ENCODE measurements around the gene MRPS15. TPM values are rescaled to one million over a fixed set of nuclear protein-coding genes. Genes with fewer than 3 reads are reported as not detected.

The MRPS15 gene
- polyA plus RNA-seq, 2 donors = 106 to 143 TPM

- H3K36me3 ChIP-seq (ENCODE audit: control insufficient read depth in 2 of 2, insufficient read depth in 2 of 2, low read length in 1 of 2) = peaks cover 2 to 8% of the 10 kb centered on the region in 2 donors
- WGBS, 2 donors = 31 to 33% methylated on average over 18 of the region's 18 CpGs
- peaks cover 0 to 3% of the 10 kb centered on the region in 2 donors for H3K4me1 ChIP-seq (ENCODE audit: control insufficient read depth in 2 of 2, insufficient read depth in 2 of 2, low read length in 1 of 2)
- peak overlapping the region; percentile 66 to 78 for H3K4me3 ChIP-seq (ENCODE audit: low read depth in 1 of 2, low read length in 2 of 2)
- no peaks in the 10 kb centered on the region for H3K27me3 ChIP-seq (ENCODE audit: control insufficient read depth in 1 of 2, insufficient read depth in 2 of 2, low read length in 2 of 2)
- peak overlapping the region; percentile 98 to 99 for H3K27ac ChIP-seq (ENCODE audit: low read depth in 2 of 2, low read length in 1 of 2)
- no peaks in the 10 kb centered on the region for H3K9me3 ChIP-seq (ENCODE audit: control insufficient read depth in 2 of 2, insufficient read depth in 1 of 2, low read depth in 1 of 2, low read length in 1 of 2)
Measured at GRCh38 chr1:36450919-36451305, 13.3 kb downstream of the MRPS15 start.

GRCh38 chr1:36450270-36450918, 13.8 kb downstream of the MRPS15 start, which contains the start of gene OSCP1:
Gene OSCP1, minus strand, starts transcription at chr1:36450451. Its CDS starts 82 bp downstream, at chr1:36450369.
- H3K4me1 ChIP-seq (ENCODE audit: control insufficient read depth in 2 of 2, insufficient read depth in 2 of 2, low read length in 1 of 2) = peaks cover 0 to 3% of the 10 kb centered on the region in 2 donors
- no peaks in the 10 kb centered on the region for H3K9me3 ChIP-seq (ENCODE audit: control insufficient read depth in 2 of 2, insufficient read depth in 1 of 2, low read depth in 1 of 2, low read length in 1 of 2)
- 0 to 1% methylated on average over 48 of the region's 48 CpGs for WGBS, 2 donors
- H3K27me3 ChIP-seq (ENCODE audit: control insufficient read depth in 1 of 2, insufficient read depth in 2 of 2, low read length in 2 of 2) = no peaks in the 10 kb centered on the region
- H3K4me3 ChIP-seq (ENCODE audit: low read depth in 1 of 2, low read length in 2 of 2) = peak within 1 kb of the TSS; percentile 66 to 78
- H3K36me3 ChIP-seq (ENCODE audit: control insufficient read depth in 2 of 2, insufficient read depth in 2 of 2, low read length in 1 of 2) = peaks cover 0 to 6% of the 10 kb centered on the region in 2 donors
- H3K27ac ChIP-seq (ENCODE audit: low read depth in 2 of 2, low read length in 1 of 2) = peak within 1 kb of the TSS; percentile 98 to 99

- Histone ChIP-seq H3K4me3 (ENCODE audit: low read depth in 1 of 2, low read length in 2 of 2) (no peak overlapping the region), H3K4me1 (ENCODE audit: control insufficient read depth in 2 of 2, insufficient read depth in 2 of 2, low read length in 1 of 2) (peaks cover 0 to 3% of the 10 kb centered on the region in 2 donors), H3K9me3 (ENCODE audit: control insufficient read depth in 2 of 2, insufficient read depth in 1 of 2, low read depth in 1 of 2, low read length in 1 of 2) (no peaks in the 10 kb centered on the region), H3K27ac (ENCODE audit: low read depth in 2 of 2, low read length in 1 of 2) (no peak overlapping the region), H3K36me3 (ENCODE audit: control insufficient read depth in 2 of 2, insufficient read depth in 2 of 2, low read length in 1 of 2) (no peaks in the 10 kb centered on the region), H3K27me3 (ENCODE audit: control insufficient read depth in 1 of 2, insufficient read depth in 2 of 2, low read length in 2 of 2) (no peaks in the 10 kb centered on the region)
- WGBS, 2 donors = 63 to 64% methylated on average over 4 of the region's 4 CpGs
Measured at GRCh38 chr1:36448530-36449056, 15.6 kb downstream of the MRPS15 start.

- no peaks in the 10 kb centered on the region for H3K9me3 ChIP-seq (ENCODE audit: control insufficient read depth in 2 of 2, insufficient read depth in 1 of 2, low read depth in 1 of 2, low read length in 1 of 2)
- H3K27me3 ChIP-seq (ENCODE audit: control insufficient read depth in 1 of 2, insufficient read depth in 2 of 2, low read length in 2 of 2) = no peaks in the 10 kb centered on the region
- H3K4me3 ChIP-seq (ENCODE audit: low read depth in 1 of 2, low read length in 2 of 2) = no peak overlapping the region
- H3K4me1 ChIP-seq (ENCODE audit: control insufficient read depth in 2 of 2, insufficient read depth in 2 of 2, low read length in 1 of 2) = peaks cover 0 to 3% of the 10 kb centered on the region in 2 donors
- no peak overlapping the region for H3K27ac ChIP-seq (ENCODE audit: low read depth in 2 of 2, low read length in 1 of 2)
- H3K36me3 ChIP-seq (ENCODE audit: control insufficient read depth in 2 of 2, insufficient read depth in 2 of 2, low read length in 1 of 2) = no peaks in the 10 kb centered on the region
Measured at GRCh38 chr1:36447450-36447849, 16.7 kb downstream of the MRPS15 start.

GRCh38 chr1:36446746-36447145, 17.4 kb downstream of the MRPS15 start:
- Histone ChIP-seq H3K27ac (ENCODE audit: low read depth in 2 of 2, low read length in 1 of 2) (no peak overlapping the region), H3K9me3 (ENCODE audit: control insufficient read depth in 2 of 2, insufficient read depth in 1 of 2, low read depth in 1 of 2, low read length in 1 of 2) (no peaks in the 10 kb centered on the region), H3K27me3 (ENCODE audit: control insufficient read depth in 1 of 2, insufficient read depth in 2 of 2, low read length in 2 of 2) (no peaks in the 10 kb centered on the region), H3K36me3 (ENCODE audit: control insufficient read depth in 2 of 2, insufficient read depth in 2 of 2, low read length in 1 of 2) (no peaks in the 10 kb centered on the region), H3K4me1 (ENCODE audit: control insufficient read depth in 2 of 2, insufficient read depth in 2 of 2, low read length in 1 of 2) (peaks cover 0 to 3% of the 10 kb centered on the region in 2 donors), H3K4me3 (ENCODE audit: low read depth in 1 of 2, low read length in 2 of 2) (no peak overlapping the region)
- WGBS, 2 donors = 72 to 76% methylated on average over 5 of the region's 5 CpGs

- no peak overlapping the region for H3K4me3 ChIP-seq (ENCODE audit: low read depth in 1 of 2, low read length in 2 of 2)
- no peaks in the 10 kb centered on the region for H3K27me3 ChIP-seq (ENCODE audit: control insufficient read depth in 1 of 2, insufficient read depth in 2 of 2, low read length in 2 of 2)
- no peaks in the 10 kb centered on the region for H3K36me3 ChIP-seq (ENCODE audit: control insufficient read depth in 2 of 2, insufficient read depth in 2 of 2, low read length in 1 of 2)
- no peak overlapping the region for H3K27ac ChIP-seq (ENCODE audit: low read depth in 2 of 2, low read length in 1 of 2)
- 68 to 77% methylated on average over 8 of the region's 8 CpGs for WGBS, 2 donors
- no peaks in the 10 kb centered on the region for H3K9me3 ChIP-seq (ENCODE audit: control insufficient read depth in 2 of 2, insufficient read depth in 1 of 2, low read depth in 1 of 2, low read length in 1 of 2)
- peaks cover 0 to 3% of the 10 kb centered on the region in 2 donors for H3K4me1 ChIP-seq (ENCODE audit: control insufficient read depth in 2 of 2, insufficient read depth in 2 of 2, low read length in 1 of 2)
Measured at GRCh38 chr1:36446271-36446670, 17.9 kb downstream of the MRPS15 start.

- H3K4me3 ChIP-seq (ENCODE audit: low read depth in 1 of 2, low read length in 2 of 2) = no peak overlapping the region
- 71 to 74% methylated on average over 2 of the region's 2 CpGs for WGBS, 2 donors
- H3K27ac ChIP-seq (ENCODE audit: low read depth in 2 of 2, low read length in 1 of 2) = no peak overlapping the region
- H3K27me3 ChIP-seq (ENCODE audit: control insufficient read depth in 1 of 2, insufficient read depth in 2 of 2, low read length in 2 of 2) = no peaks in the 10 kb centered on the region
- H3K4me1 ChIP-seq (ENCODE audit: control insufficient read depth in 2 of 2, insufficient read depth in 2 of 2, low read length in 1 of 2) = no peaks in the 10 kb centered on the region
- no peaks in the 10 kb centered on the region for H3K9me3 ChIP-seq (ENCODE audit: control insufficient read depth in 2 of 2, insufficient read depth in 1 of 2, low read depth in 1 of 2, low read length in 1 of 2)
- H3K36me3 ChIP-seq (ENCODE audit: control insufficient read depth in 2 of 2, insufficient read depth in 2 of 2, low read length in 1 of 2) = peaks cover 0 to 3% of the 10 kb centered on the region in 2 donors
Measured at GRCh38 chr1:36443297-36443696, 20.9 kb downstream of the MRPS15 start.

GRCh38 chr1:36442337-36442736, 21.8 kb downstream of the MRPS15 start:
- WGBS, 2 donors = 86 to 88% methylated on average over 3 of the region's 3 CpGs
- H3K27ac ChIP-seq (ENCODE audit: low read depth in 2 of 2, low read length in 1 of 2) = no peak overlapping the region
- no peak overlapping the region for H3K4me3 ChIP-seq (ENCODE audit: low read depth in 1 of 2, low read length in 2 of 2)
- no peaks in the 10 kb centered on the region for H3K9me3 ChIP-seq (ENCODE audit: control insufficient read depth in 2 of 2, insufficient read depth in 1 of 2, low read depth in 1 of 2, low read length in 1 of 2)
- H3K4me1 ChIP-seq (ENCODE audit: control insufficient read depth in 2 of 2, insufficient read depth in 2 of 2, low read length in 1 of 2) = no peaks in the 10 kb centered on the region
- H3K36me3 ChIP-seq (ENCODE audit: control insufficient read depth in 2 of 2, insufficient read depth in 2 of 2, low read length in 1 of 2) = peaks cover 0 to 3% of the 10 kb centered on the region in 2 donors
- no peaks in the 10 kb centered on the region for H3K27me3 ChIP-seq (ENCODE audit: control insufficient read depth in 1 of 2, insufficient read depth in 2 of 2, low read length in 2 of 2)

- Histone ChIP-seq H3K4me3 (ENCODE audit: low read depth in 1 of 2, low read length in 2 of 2) (no peak overlapping the region), H3K27me3 (ENCODE audit: control insufficient read depth in 1 of 2, insufficient read depth in 2 of 2, low read length in 2 of 2) (no peaks in the 10 kb centered on the region), H3K4me1 (ENCODE audit: control insufficient read depth in 2 of 2, insufficient read depth in 2 of 2, low read length in 1 of 2) (no peaks in the 10 kb centered on the region), H3K27ac (ENCODE audit: low read depth in 2 of 2, low read length in 1 of 2) (no peak overlapping the region), H3K36me3 (ENCODE audit: control insufficient read depth in 2 of 2, insufficient read depth in 2 of 2, low read length in 1 of 2) (peaks cover 0 to 3% of the 10 kb centered on the region in 2 donors), H3K9me3 (ENCODE audit: control insufficient read depth in 2 of 2, insufficient read depth in 1 of 2, low read depth in 1 of 2, low read length in 1 of 2) (no peaks in the 10 kb centered on the region)
- 94 to 95% methylated on average over 3 of the region's 3 CpGs for WGBS, 2 donors
Measured at GRCh38 chr1:36440646-36441045, 23.5 kb downstream of the MRPS15 start.

- Histone ChIP-seq H3K9me3 (ENCODE audit: control insufficient read depth in 2 of 2, insufficient read depth in 1 of 2, low read depth in 1 of 2, low read length in 1 of 2) (no peaks in the 10 kb centered on the region), H3K4me3 (ENCODE audit: low read depth in 1 of 2, low read length in 2 of 2) (no peak overlapping the region), H3K27me3 (ENCODE audit: control insufficient read depth in 1 of 2, insufficient read depth in 2 of 2, low read length in 2 of 2) (no peaks in the 10 kb centered on the region), H3K4me1 (ENCODE audit: control insufficient read depth in 2 of 2, insufficient read depth in 2 of 2, low read length in 1 of 2) (no peaks in the 10 kb centered on the region), H3K27ac (ENCODE audit: low read depth in 2 of 2, low read length in 1 of 2) (no peak overlapping the region), H3K36me3 (ENCODE audit: control insufficient read depth in 2 of 2, insufficient read depth in 2 of 2, low read length in 1 of 2) (peaks cover 0 to 3% of the 10 kb centered on the region in 2 donors)
- 88 to 91% methylated on average over 3 of the region's 3 CpGs for WGBS, 2 donors
Measured at GRCh38 chr1:36440044-36440443, 24.1 kb downstream of the MRPS15 start.
